Dermis lymphatic vessel endothelial cell (primary cell): ENCODE measurements around the gene ZC3H12A. TPM values are rescaled to one million over a fixed set of nuclear protein-coding genes. Genes with fewer than 3 reads are reported as not detected.

Experiments
- total RNA-seq: library from RNA; depleted of rRNA; stranded (reverse); fragments of >200 nt; gene quantifications from 2 replicates; pipeline ENCODE4 v1.2.1, GENCODE V29; 2014

The ZC3H12A gene
- 1.8 and 2.5 TPM in 2 replicates for total RNA-seq

DNA sequence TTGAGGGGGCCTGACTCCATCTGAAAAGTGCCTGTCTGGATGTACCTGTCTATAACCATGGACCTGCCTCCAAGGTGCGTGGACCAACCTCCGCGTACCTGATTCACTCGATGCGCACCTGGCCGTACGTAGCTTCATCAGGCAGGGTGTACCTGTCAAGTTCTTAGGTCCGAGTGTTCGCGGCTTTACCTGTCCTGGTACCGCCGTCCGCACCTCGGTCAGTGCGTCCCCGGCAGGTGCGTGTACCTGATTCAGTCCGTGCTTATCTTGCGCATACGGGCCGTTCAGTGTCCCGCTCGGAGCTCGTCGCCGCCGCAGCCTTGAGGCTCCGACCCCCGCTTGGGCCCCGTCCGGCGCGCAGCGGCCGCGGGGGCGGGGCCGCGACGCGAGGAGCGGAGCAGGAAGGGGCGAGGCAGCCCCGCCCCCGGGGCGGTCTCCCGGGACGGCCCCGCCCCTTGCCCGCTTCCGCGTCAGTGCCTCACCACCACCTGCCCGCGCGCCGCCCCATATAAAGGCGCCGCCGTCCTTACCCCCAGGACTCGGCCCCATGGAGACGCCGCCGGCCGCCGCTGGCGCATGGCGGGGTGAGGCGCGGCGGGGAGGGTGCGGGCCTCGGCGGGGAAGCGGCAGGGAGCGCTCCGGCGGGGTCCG lies at the start of gene ZC3H12A:
ZC3H12A (plus strand) TSS at position 535 of the 651 bp plus-strand sequence. CDS start 917 bp downstream, outside the sequence.

GRCh38 chr1:37514350-37515184 lies 40.2 kb downstream of the ZC3H12A start, which contains the start of gene MEAF6:
Gene MEAF6 (minus strand): TSS chr1:37514766. CDS start chr1:37514746, 20 bp downstream.

Other genes starting within 250 kb of the ZC3H12A start
- 41.9 and 49.6 TPM in 2 replicates for gene MEAF6, start 40.2 kb downstream of the ZC3H12A start, total RNA-seq
- 13.8 and 15.3 TPM in 2 replicates for gene SNIP1, start 79.7 kb downstream of the ZC3H12A start, total RNA-seq
- 0.26 and 0.65 TPM in 2 replicates for gene DNALI1, start 82.4 kb downstream of the ZC3H12A start, total RNA-seq
- gene GNL2, start 121.4 kb downstream of the ZC3H12A start, total RNA-seq, result 45.3 and 58.6 TPM in 2 replicates
- gene RSPO1, start 160.3 kb downstream of the ZC3H12A start, total RNA-seq, result not detected in 2 replicates
- gene CDCA8, start 217.9 kb downstream of the ZC3H12A start, total RNA-seq, result 1.2 and 1.5 TPM in 2 replicates